Fibroblast of the aortic adventitia (primary cell): ENCODE results near the gene SPO11. TPM values are rescaled to one million over a fixed set of nuclear protein-coding genes. Genes with fewer than 3 reads are reported as not detected.

Source experiments
- DNase-seq: peaks from one replicate; pipeline ENCODE4 v3.0.0-alpha.2; 2010; ENCODE audit warnings: low read depth
- H3K4me3 ChIP-seq: 2 replicates; pipeline ENCODE4 v1.5.1; 2011; ENCODE audit warnings: low read depth, mild to moderate bottlenecking, control low read depth, low read length, moderate library complexity
- total RNA-seq: library from RNA; depleted of rRNA; stranded (reverse); fragments of >200 nt; gene quantifications from 2 replicates; pipeline ENCODE4 v1.2.3, GENCODE V29; 2012; ENCODE audit warnings: low replicate concordance
- TF ChIP-seq, protein P1 (sequence below): IDR thresholded peaks from 2 replicates; pipeline ENCODE4 v1.5.1; 2011; ENCODE audit warnings: mild to moderate bottlenecking, low read length, control low read depth, inconsistent platforms; ENCODE audit not compliant: insufficient read depth

Gene SPO11
- total RNA-seq, 1 donor = not detected

DNA sequence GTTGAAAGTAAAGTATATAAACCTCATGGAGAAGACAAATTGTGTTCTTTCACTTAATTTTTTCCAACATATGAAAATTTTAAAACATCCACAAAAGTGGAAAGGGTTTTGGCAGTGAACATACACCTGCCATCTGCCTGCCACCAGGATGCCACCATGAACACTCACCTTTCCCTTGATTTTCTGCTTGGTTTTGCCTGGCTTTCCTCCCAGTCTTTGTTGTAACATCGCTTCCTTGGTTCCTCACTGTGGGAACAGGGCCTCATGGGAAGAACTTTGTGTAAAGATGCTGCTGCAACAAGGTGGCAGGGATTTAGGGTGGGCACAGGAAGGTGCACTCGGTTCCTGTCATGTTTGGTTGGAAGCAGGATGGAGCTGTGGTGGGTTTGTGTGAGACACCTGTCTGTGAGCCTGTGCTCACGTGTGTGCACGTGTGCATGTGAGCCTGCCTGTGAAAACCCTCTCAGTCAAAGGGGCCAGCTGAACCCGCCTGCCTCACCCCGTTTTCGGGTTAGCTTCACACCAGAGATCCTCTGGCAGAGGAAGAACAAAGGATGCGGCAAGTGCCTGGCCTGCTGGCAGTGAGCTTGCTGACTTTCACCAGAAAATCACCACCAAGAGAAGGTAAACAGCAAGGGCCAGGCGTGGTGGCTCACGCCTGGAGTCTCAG lies 50.6 kb downstream of the SPO11 start:
- no peak overlapping the region for H3K4me3 ChIP-seq
- TF ChIP-seq, protein P1, sequence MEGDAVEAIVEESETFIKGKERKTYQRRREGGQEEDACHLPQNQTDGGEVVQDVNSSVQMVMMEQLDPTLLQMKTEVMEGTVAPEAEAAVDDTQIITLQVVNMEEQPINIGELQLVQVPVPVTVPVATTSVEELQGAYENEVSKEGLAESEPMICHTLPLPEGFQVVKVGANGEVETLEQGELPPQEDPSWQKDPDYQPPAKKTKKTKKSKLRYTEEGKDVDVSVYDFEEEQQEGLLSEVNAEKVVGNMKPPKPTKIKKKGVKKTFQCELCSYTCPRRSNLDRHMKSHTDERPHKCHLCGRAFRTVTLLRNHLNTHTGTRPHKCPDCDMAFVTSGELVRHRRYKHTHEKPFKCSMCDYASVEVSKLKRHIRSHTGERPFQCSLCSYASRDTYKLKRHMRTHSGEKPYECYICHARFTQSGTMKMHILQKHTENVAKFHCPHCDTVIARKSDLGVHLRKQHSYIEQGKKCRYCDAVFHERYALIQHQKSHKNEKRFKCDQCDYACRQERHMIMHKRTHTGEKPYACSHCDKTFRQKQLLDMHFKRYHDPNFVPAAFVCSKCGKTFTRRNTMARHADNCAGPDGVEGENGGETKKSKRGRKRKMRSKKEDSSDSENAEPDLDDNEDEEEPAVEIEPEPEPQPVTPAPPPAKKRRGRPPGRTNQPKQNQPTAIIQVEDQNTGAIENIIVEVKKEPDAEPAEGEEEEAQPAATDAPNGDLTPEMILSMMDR = no peak
- no peak for DNase-seq

DNA sequence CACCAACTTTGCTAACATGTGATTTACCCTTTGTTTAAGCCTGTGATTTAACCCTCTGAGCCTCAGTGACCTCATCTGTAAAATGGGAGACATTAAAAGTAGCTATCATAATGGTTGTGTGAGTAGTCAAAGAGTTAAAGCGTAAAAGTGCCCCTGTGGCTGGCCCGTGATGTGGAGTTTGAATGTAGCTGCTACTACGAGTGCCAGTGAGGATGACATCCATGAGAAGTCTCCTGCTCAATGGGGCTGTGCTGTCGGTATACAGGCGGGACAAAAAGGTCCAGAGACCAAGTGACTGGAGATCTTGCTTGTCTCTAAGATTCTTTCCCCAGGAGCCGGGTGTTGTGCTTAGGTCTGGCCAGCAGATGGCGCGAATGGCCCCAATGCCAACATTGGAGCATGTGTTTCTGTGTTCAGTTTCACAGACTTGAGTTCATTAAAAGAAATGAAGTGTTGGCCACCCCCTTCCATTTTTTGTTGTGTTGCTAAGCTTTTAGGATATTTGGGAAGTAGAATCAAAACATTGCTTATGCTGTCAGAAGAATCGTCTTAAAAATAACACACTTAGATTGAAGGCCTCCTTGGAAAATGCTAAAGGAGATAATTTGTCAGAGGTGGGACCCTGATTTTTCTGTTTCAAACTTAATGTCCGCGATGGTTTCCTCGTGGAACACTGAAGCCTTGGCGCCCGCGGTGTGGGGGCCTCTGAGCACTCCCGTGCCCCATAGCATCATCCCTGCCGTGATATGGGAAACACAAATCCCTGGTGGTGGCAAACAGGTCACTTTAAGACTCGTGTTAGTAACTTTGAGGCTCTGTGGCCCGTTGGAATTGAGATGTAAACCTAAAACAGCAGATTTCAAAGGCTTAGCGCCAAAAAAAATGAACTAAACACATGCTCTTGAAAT lies 52.2 kb downstream of the SPO11 start:
- H3K4me3 ChIP-seq = no peak overlapping the region
- peak; percentile 79 for DNase-seq
- TF ChIP-seq, protein P1 = peak; percentile 95

DNA sequence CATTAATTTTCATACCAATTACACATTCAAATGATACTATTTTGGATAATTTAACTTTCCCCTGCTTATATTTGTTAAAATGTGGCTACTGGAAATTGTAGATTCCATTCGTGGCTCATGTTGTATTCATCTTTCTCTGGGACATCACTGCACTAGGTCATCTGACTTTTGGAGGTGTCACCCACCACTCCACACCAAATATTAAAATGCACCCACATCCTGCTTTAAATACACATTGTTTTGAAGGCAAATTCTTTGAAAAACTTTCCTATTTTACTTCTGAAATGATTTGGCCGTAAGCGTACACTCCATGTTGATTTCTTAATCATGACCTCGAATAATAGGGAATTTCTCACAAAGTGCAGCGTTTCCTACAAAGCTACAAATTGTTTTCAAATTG lies 52.9 kb downstream of the SPO11 start:
- TF ChIP-seq, protein P1 = no peak
- H3K4me3 ChIP-seq = no peak overlapping the region
- no peak for DNase-seq

DNA sequence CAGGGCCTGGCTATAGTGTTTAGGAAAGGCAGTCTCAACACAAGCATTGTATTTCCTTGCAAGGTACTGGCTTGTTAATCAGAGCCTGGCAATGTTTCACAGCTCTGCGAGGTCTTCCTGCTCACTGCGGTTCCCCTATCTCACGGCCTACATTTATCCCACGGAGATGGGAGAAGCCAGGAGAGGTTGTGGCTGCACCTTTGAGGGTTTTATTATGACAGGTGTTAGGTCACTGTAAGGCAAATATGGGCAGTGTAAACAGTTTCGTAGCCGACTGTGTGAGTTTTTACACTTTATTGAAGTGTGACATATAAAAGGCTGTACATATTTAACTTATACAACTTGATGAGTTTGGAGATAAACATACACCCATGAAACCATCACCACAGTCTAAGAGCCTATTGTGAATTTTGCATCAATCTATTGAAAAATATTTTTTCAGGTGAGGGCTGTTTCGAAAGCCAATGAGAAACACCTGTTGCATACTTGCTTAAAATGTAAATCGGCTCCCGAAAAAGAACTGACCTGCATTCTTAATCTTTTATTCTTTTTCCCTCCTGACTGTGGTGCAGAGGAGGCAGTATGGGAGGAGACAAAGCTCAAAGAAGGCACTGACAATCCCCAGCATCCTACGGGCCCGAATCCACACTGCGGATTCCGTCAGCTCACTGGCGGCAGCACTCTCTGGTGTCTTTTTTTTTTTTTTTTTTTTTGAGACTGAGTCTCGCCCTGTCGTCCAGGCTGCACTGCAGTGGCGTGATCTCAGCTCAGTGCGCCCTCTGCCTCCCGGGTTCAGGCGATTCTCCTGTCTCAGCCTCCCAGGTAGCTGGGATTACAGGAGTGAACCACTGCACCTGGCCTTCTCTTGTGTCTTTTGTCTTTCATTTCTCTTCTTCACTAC lies 54.1 kb downstream of the SPO11 start:
- H3K4me3 ChIP-seq = no peak overlapping the region
- no peak for DNase-seq
- TF ChIP-seq, protein P1 = no peak

DNA sequence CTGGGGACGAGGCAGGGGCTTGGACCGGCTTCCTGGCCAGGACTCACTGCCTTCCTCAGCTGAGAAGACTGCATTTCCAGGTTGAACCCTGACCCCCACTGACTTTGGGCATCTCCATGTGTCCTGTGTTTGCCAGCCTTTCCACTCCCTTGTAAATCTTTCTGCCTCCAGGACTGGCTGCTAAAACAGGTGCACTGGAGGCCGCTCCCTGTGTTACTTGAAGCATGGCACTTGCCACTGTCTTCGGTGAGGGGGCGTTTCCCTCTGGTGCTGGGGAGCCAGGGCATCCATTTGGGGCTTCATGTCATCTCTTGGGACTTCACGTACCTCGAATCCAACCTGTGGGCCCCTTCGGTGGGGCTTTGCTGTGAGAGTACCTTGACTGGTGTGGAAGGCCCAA lies 54.9 kb downstream of the SPO11 start:
- TF ChIP-seq, protein P1 = no peak
- H3K4me3 ChIP-seq = no peak overlapping the region
- no peak for DNase-seq

DNA sequence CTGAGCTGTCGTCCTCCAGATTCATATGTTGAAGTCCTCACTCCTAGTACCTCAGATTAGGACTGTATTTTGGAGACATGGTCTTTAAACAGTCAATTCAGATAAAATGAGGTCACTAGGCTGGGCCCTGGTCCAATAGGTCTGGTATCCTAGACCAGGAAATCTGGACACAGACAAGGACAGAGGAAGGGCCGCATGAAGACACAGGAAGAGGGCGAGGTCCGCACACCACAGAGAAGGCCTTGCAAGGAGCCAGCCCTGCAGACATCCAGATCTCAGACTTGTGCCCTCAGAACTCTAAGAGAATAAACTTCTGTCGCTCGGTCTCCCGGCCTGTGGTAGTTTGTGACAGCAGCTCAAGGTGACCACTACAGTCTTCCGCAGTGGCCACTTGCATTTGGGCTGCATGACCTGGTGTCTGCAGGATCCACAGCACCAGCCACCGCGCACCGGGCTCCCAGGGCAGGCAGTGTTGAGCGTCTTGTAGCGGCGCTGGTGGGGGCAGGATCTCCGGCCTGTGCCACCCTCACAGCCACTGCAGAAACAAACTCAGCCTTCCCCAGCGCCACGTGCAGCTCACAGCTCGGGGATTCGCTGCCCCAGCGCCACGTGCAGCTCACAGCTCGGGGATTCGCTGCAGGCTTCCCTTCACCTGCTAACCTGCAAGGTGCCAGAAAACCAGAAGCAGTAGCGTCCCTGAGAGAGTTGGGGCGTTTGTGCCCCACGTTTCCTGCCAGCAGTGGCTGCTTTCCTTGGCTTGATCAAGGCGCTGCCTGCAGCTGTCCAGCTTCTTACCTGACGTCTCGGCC lies 55.6 kb downstream of the SPO11 start:
- TF ChIP-seq, protein P1 = no peak
- no peak overlapping the region for H3K4me3 ChIP-seq
- DNase-seq = no peak
